Esophagus squamous epithelium (tissue), 5 donors: ENCODE measurements around the gene BORCS8. TPM values are rescaled to one million over a fixed set of nuclear protein-coding genes. Genes with fewer than 3 reads are reported as not detected.
"Not testable (repeated sequence)": the region's sequence is repeated elsewhere in the genome, so short reads cannot be mapped to it uniquely, and the experiment has no call there.

Source experiments
- DNase-seq: peaks from one replicate; lab custom pipeline; 2025; lab: John Stamatoyannopoulos, UW
- H3K27ac ChIP-seq, 4 donors: fragments of 200-600 bp; sonication (generic); one replicate each; pipeline ENCODE4 v1.5.1; 2016 to 2019; ENCODE audit warnings: mild to moderate bottlenecking in 1 of 4
- H3K27me3 ChIP-seq, 4 donors: fragments of 200-600 bp; sonication (generic); 1 replicate in 3 of 4; 2 replicates in 1 of 4; pipeline versions ENCODE4 v1.5.1 to v1.6.0; 2017 to 2021; ENCODE audit warnings: antibody characterized with exemption in 1 of 4
- H3K36me3 ChIP-seq, 3 donors: fragments of 200-600 bp; sonication (generic); one replicate each; pipeline ENCODE4 v1.5.1; 2016 to 2019
- H3K4me1 ChIP-seq, 3 donors: fragments of 200-600 bp; sonication (generic); one replicate each; pipeline ENCODE4 v1.5.1; 2017 to 2019
- H3K4me3 ChIP-seq, 4 donors: fragments of 200-600 bp; sonication (generic); 1 replicate in 3 of 4; 2 replicates in 1 of 4; pipeline ENCODE4 v1.5.1; 2016 to 2019; ENCODE audit warnings: mild to moderate bottlenecking in 2 of 4, moderate library complexity in 1 of 4
- H3K9me3 ChIP-seq, 3 donors: fragments of 200-600 bp; sonication (generic); one replicate each; pipeline ENCODE4 v1.5.1; 2016 to 2019
- POLR2A ChIP-seq, 4 donors: fragments of 450-650 bp; IDR thresholded peaks; one replicate each; pipeline ENCODE4 v1.6.1; 2017; ENCODE audit warnings: antibody characterized with exemption in 4 of 4, mild to moderate bottlenecking in 4 of 4, moderate library complexity in 3 of 4
- WGBS, 2 donors: methylation state at CpG; one replicate each; pipeline ENCODE4 v1.1.5; 2018; 5-methylcytosine and 5-hydroxymethylcytosine counted together
- intact Hi-C: fragments of 100-400 bp; cut with DNase I; formaldehyde crosslinking; loops from one replicate; pipeline ENCODE4 v1.15.0; 2022
- total RNA-seq, 4 donors: library from RNA; depleted of rRNA; stranded (reverse); fragments of >200 nt; gene quantifications; one replicate each; pipeline ENCODE4 v1.1.0, GENCODE V29; 2016
- TF ChIP-seq, protein P1 (sequence below), 6 experiments: fragments of 450-650 bp in 4 of 6; fragments of 200-600 bp in 2 of 6; sonication (generic) in 2 of 6; IDR thresholded peaks; one replicate each; pipeline ENCODE4 v1.5.1; 2016 to 2019; ENCODE audit warnings: antibody characterized with exemption in 6 of 6, mild to moderate bottlenecking in 4 of 6, moderate library complexity in 4 of 6
- donor health status: DM: yes; HTN: yes; CAD: no.

Gene BORCS8
- total RNA-seq, 4 donors from 2014 or later = 8.8 to 15.4 (median 10.9) TPM

DNA sequence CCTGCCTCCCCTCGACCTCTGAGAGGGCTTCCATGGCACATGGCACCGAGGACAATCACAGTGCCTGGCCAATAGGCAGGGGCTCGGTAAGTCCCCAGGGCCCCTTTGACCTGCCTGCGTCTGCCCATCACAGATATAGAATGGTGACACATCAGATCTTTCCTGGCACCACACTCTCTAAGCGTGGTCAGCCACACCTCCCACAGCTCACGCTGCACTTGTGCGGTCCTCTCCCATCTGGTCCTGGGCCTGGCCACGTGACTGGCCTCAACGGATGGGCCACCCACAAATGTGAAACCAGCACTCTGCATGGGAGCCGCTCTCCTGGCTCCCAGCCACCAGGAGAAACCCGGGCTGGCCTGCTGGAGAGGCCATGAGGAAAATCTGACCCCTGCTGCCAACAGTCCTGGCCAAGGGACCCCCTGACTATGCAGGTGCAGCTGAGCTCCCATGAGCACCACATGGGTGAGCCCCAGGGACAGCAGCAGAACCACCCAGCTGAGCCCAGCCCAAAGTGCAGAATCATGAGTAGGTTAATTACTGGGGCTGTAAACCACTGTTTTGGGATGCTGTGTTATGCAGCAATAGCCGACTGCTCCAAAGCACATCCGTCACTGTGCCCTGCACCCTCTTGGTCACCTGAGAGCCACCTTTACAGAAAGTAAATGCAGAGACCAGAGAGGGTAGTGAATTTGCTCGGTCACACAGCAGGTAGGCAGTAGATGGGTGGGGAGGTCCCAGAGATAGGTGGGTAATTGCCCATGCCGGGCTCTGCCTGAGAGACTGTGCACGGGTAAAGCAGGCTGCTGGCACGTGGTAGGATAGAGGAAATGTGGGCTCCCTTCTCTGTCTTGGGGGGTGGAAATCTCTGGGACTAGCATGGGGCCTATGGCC lies 12.2 kb downstream of the BORCS8 start:
- Histone ChIP-seq H3K4me1 (no peaks in the 10 kb centered on the region), H3K4me3 (no peak overlapping the region), H3K9me3 (no peaks in the 10 kb centered on the region), H3K36me3 (peaks cover 0 to 94% (median 10%) of the 10 kb centered on the region in 3 donors), H3K27me3 (no peaks in the 10 kb centered on the region), H3K27ac (no peak overlapping the region)
- TF ChIP-seq, protein P1, sequence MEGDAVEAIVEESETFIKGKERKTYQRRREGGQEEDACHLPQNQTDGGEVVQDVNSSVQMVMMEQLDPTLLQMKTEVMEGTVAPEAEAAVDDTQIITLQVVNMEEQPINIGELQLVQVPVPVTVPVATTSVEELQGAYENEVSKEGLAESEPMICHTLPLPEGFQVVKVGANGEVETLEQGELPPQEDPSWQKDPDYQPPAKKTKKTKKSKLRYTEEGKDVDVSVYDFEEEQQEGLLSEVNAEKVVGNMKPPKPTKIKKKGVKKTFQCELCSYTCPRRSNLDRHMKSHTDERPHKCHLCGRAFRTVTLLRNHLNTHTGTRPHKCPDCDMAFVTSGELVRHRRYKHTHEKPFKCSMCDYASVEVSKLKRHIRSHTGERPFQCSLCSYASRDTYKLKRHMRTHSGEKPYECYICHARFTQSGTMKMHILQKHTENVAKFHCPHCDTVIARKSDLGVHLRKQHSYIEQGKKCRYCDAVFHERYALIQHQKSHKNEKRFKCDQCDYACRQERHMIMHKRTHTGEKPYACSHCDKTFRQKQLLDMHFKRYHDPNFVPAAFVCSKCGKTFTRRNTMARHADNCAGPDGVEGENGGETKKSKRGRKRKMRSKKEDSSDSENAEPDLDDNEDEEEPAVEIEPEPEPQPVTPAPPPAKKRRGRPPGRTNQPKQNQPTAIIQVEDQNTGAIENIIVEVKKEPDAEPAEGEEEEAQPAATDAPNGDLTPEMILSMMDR (IDR thresholded peaks at IDR 0.05) = no peak
- no peak for TF ChIP-seq POLR2A (IDR thresholded peaks at IDR 0.05)
- no peak for DNase-seq
- 85 to 93% methylated on average over 3 to 9 of the region's 17 CpGs for WGBS, 2 donors
- intact Hi-C loops = no loop called here

DNA sequence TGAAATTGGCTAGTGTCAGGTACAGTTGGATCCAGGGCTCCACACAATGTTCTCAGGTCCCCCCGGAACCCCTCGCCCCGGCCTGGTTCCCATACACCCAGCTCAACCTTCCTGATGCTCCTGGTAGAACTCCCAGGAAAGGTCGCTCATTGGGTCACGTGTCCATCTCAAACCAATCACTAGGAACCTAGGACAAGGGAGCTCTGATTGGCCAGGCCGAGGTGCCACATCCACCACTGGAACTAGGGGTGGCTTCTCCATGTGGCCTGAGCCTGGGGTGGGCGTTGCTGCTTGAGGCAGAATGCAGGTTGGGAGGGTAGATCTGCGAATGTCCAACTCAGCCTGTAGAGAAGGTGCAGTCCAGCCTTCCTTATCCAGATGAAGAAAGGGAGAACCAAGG lies 15.0 kb downstream of the BORCS8 start:
- WGBS, 2 donors = 90 to 92% methylated on average over 5 to 6 of the region's 8 CpGs
- no peaks in the 10 kb centered on the region for H3K9me3 ChIP-seq
- no peaks in the 10 kb centered on the region for H3K27me3 ChIP-seq
- intact Hi-C loops = no loop called here
- no peak for DNase-seq
- no peak for TF ChIP-seq POLR2A (IDR thresholded peaks at IDR 0.05)
- TF ChIP-seq, protein P1 (IDR thresholded peaks at IDR 0.05) = no peak
- peaks cover 0 to 66% (median 4%) of the 10 kb centered on the region in 3 donors for H3K36me3 ChIP-seq
- H3K4me1 ChIP-seq = no peaks in the 10 kb centered on the region
- no peak overlapping the region for H3K27ac ChIP-seq
- H3K4me3 ChIP-seq = no peak overlapping the region

DNA sequence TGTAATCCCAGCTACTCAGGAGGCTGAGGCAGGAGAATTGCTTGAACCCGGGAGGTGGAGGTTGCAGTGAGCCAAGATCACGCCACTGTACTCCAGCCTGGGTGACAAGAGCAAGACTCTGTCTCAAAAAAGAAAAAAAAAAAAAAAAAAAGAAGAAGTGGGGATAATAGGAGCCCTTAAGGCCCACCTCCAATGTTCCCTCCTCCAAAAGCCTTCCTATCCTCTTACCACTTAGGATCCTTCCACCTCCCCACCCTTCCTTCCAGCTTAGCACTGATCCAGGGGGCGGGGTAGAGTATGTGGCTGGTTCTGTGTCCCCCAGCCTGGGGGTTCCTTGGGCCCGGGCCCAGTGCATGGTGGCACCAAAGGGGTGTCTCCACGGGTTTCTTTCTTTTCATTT lies 18.7 kb downstream of the BORCS8 start:
- H3K27ac ChIP-seq, DNase-seq, H3K4me3 ChIP-seq, intact Hi-C loops, H3K9me3 ChIP-seq, H3K27me3 ChIP-seq: not testable (repeated sequence)
- H3K4me1 ChIP-seq = peaks cover 0 to 16% (median 13%) of the 10 kb centered on the region in 3 donors
- H3K36me3 ChIP-seq = peaks cover 0 to 29% (median 0%) of the 10 kb centered on the region in 3 donors
- WGBS, 2 donors = 72 to 85% methylated on average over 5 of the region's 5 CpGs

DNA sequence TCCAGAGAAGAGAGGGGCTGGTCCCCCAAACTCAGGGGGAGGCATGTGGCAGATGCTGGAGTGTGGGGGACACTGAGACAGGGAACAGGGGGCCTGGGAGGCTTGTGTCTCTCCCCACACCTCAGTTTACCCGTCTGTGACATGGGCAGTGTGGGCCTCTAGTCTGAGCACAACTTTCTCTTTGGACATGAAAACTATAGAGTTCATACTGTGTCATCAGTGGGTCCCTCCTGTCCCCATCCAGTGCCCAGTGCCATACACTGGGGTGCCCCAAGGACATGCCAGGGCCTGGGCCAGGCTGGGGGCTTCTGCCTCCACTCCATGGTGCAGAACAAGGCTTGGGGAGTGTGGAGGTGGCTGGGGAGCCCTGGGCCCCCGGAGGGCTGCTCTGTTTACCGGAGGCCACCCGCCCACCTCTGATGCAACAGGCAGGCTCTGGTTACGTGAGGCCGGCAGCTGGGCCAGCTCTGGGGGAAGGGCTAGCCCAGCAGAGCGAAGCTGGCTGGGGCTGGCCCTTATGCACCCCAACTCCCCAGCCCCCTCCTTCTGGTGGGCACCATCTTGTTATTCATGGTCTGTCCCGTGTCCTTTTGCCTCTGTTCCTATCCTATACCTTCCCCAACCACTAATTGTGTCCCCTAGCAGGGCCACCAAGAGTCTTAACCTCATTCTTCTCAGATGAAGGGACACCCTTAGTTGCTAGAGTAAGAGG lies 20.0 kb downstream of the BORCS8 start:
- intact Hi-C loops = no loop called here
- WGBS, 2 donors = 63 to 95% methylated on average over 3 to 5 of the region's 8 CpGs
- TF ChIP-seq, protein P1 (IDR thresholded peaks at IDR 0.05) = no peak
- no peak for TF ChIP-seq POLR2A (IDR thresholded peaks at IDR 0.05)
- no peak overlapping the region for H3K27ac ChIP-seq
- no peak overlapping the region for H3K4me3 ChIP-seq
- no peaks in the 10 kb centered on the region for H3K9me3 ChIP-seq
- DNase-seq = no peak
- no peaks in the 10 kb centered on the region for H3K27me3 ChIP-seq
- peaks cover 0 to 16% (median 13%) of the 10 kb centered on the region in 3 donors for H3K4me1 ChIP-seq
- peaks cover 0 to 17% (median 0%) of the 10 kb centered on the region in 3 donors for H3K36me3 ChIP-seq

DNA sequence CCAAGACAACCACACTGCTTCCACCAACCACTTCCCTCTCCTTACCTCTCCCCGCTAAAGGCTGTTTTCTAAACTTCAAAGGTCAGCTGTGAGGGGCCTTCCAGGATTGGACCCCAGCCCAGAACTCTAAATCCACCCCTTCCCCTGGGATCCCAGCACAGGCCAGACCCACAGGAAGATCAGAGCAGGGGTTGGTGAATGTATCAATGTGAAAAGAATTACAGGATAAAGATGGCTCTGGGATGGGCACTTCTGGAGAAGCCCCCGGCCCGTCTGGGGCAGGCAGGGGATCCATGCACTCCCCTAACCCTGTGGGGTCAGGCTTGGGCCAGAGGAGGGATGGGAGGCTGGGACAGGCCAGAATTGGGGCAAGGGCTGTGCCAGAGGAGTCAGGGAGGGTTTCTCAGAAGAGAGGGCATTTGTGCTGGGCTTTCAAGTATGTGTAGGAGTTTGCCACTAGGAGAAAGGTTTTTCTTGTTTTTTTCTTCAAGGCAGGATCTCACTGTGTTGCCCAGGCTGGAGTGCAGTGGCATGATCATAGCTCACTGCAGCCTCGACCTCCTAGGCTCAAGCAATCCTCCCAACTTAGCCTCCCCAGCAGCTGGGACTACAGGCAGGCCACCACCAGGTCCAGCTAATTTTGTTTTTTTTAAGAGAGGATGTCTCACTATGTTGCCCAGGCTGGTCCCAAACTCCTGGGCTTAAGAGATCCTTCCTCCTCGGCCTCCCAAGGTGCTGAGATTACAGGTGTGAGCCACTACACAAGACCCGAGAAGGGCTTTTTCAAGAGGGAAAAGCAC lies 20.9 kb downstream of the BORCS8 start:
- WGBS, 2 donors = 61 to 90% methylated on average over 4 to 5 of the region's 6 CpGs
- no peak overlapping the region for H3K4me3 ChIP-seq
- peaks cover 0 to 16% (median 13%) of the 10 kb centered on the region in 3 donors for H3K4me1 ChIP-seq
- TF ChIP-seq POLR2A (IDR thresholded peaks at IDR 0.05) = no peak
- TF ChIP-seq, protein P1 (IDR thresholded peaks at IDR 0.05) = no peak
- no peaks in the 10 kb centered on the region for H3K9me3 ChIP-seq
- H3K36me3 ChIP-seq = peaks cover 0 to 8% (median 0%) of the 10 kb centered on the region in 3 donors
- no peaks in the 10 kb centered on the region for H3K27me3 ChIP-seq
- intact Hi-C loops = no loop called here
- no peak overlapping the region for H3K27ac ChIP-seq
- DNase-seq = no peak
